ENCODE results near the gene EEF2.

EEF2 gene

DNA sequence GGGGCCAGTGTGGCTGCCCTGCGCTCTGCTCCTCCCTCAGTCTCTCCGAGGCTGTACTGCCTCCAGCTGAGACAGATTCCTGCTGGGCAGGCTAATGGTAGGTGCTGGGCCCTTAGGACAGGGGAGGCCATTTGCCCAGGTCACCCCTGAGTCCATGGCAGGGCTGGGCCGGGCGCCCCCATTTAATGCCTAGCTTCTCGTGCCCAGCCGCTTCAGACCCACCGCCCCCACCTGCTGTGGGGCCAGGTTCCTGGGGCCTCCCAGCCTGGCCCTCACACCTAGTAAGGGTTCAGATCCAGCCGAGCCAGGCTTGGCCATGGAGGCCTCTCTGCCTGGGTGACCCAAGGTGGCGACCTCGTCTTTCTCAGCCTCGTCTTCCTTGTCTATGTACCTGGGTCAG, 40.1 kb upstream of the EEF2 start:
- Histone ChIP-seq H3K9me3 (replicated peaks; ENCODE audit: low read length) (no peaks in the 10 kb centered on the region), H3K27me3 (ENCODE audit: control insufficient read depth, insufficient read depth, low read length) (no peaks in the 10 kb centered on the region), H3K4me2 (ENCODE audit: low read length) (no peak overlapping the region), H3K9ac (ENCODE audit: low read depth, low read length) (no peak overlapping the region), H3K36me3 (ENCODE audit: insufficient read depth, low read length) (peaks cover 22% of the 10 kb centered on the region), H3K4me1 (ENCODE audit: control insufficient read depth, insufficient read depth, low read length) (no peaks in the 10 kb centered on the region), H3K4me3 (ENCODE audit: low read length) (no peak overlapping the region)

DNA sequence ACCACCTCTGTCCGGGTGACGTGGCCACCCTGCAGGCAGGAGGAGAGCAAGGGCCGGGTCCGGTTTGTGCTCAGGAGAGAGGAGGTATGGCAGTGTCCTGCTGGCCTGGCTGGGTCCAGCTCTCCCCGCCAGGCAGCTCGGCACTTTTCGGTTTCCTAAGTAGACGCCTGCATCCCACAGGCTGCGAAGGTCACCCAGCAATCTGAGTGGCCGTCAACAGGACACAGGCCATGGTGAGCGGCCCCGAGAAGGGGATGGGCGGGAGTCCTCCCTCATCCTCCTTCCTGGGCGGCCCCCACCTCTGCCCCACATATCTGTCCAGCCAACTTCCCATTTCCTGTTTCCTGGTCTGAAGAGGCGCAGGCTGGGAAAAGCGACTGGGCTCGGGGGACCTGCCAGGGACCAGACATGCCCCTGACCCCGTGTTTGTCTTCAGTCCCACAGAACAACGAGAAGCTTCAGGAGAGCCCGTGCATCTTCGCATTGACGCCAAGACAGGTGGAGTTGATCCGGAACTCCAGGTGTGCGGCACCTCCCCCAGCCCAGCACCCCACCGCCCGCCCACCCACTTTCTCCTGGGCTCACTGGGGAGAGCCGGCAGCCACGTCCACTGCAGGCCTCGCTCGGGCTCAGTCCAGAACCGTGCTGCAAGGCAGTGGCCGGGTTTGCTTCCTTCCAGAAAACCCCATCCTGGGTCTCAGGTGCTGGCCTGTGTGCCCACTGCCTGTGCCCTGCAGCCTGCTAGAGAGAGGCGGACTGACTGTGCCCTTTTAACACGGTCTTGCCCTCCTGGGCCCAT, 38.5 kb upstream of the EEF2 start:
- H3K27me3 ChIP-seq (ENCODE audit: control insufficient read depth, insufficient read depth, low read length): no peaks in the 10 kb centered on the region
- no peak overlapping the region for H3K4me2 ChIP-seq (ENCODE audit: low read length)
- peaks cover 17% of the 10 kb centered on the region for H3K36me3 ChIP-seq (ENCODE audit: insufficient read depth, low read length)
- H3K4me1 ChIP-seq (ENCODE audit: control insufficient read depth, insufficient read depth, low read length): no peaks in the 10 kb centered on the region
- no peak overlapping the region for H3K9ac ChIP-seq (ENCODE audit: low read depth, low read length)
- H3K9me3 ChIP-seq (replicated peaks; ENCODE audit: low read length): no peaks in the 10 kb centered on the region
- no peak overlapping the region for H3K4me3 ChIP-seq (ENCODE audit: low read length)

DNA sequence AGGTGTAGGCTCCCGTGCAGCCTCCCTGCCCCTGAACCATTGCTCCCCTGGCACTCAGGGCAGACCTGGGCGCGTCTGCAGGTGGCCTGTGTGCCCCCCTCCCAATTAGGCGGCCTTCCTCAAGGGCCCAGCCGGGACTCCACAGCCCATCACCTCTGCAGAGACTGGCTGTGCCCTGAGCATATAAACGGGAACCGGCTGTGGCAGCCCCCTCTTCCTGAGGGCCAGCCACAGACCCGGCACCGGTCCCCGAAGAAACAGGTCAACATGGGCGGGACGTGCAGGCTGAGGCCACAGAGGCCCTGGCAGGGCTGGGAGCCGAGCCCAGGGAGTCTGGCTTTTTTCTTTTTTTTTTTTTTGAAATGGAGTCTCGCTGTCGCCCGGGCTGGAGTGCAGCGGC, 34.3 kb upstream of the EEF2 start:
- Histone ChIP-seq H3K36me3 (ENCODE audit: insufficient read depth, low read length) (peaks cover 21% of the 10 kb centered on the region), H3K4me2 (ENCODE audit: low read length) (no peak overlapping the region), H3K9me3 (replicated peaks; ENCODE audit: low read length) (no peaks in the 10 kb centered on the region), H3K4me1 (ENCODE audit: control insufficient read depth, insufficient read depth, low read length) (no peaks in the 10 kb centered on the region), H3K27me3 (ENCODE audit: control insufficient read depth, insufficient read depth, low read length) (no peaks in the 10 kb centered on the region), H3K9ac (ENCODE audit: low read depth, low read length) (no peak overlapping the region), H3K4me3 (ENCODE audit: low read length) (no peak overlapping the region)

DNA sequence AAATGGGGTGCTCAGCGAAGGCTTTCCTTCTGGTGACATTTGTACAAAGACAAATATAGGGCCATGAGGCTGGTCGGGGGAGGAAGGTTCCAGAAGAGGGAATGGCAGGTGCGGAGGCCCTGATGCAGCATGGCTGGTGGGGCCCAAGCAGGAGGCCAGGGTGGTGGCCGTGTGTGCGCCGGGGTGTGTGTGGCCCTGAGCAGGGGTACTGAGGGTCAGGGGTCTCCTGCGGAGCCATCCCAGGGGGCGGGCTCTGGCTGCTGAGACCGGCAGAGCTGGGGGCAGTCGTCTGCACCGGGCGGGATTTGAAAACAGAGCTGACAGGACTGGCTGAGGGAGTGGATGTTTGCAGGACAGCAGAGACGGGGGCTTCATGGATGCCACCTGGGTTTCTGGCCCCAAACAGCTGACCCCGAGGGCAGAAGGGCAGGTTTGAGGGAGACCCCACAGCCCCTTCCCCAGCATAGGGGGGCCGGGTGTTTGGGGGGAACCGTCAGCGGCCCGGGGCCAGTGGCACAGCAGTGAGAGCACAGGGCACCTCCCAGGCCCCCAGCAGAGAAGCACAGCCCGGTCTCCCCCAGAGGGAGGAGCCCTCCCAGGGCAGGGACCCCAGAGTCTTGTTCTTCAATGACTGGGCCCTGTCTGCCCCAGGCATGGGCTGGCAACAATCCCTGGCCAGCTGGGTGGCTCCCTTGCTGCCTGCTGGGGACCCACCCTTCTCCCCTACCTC, 33.7 kb upstream of the EEF2 start:
- Histone ChIP-seq H3K4me3 (ENCODE audit: low read length) (no peak overlapping the region), H3K4me2 (ENCODE audit: low read length) (no peak overlapping the region), H3K36me3 (ENCODE audit: insufficient read depth, low read length) (peaks cover 21% of the 10 kb centered on the region), H3K4me1 (ENCODE audit: control insufficient read depth, insufficient read depth, low read length) (no peaks in the 10 kb centered on the region), H3K9ac (ENCODE audit: low read depth, low read length) (no peak overlapping the region), H3K27me3 (ENCODE audit: control insufficient read depth, insufficient read depth, low read length) (no peaks in the 10 kb centered on the region), H3K9me3 (replicated peaks; ENCODE audit: low read length) (no peaks in the 10 kb centered on the region)

DNA sequence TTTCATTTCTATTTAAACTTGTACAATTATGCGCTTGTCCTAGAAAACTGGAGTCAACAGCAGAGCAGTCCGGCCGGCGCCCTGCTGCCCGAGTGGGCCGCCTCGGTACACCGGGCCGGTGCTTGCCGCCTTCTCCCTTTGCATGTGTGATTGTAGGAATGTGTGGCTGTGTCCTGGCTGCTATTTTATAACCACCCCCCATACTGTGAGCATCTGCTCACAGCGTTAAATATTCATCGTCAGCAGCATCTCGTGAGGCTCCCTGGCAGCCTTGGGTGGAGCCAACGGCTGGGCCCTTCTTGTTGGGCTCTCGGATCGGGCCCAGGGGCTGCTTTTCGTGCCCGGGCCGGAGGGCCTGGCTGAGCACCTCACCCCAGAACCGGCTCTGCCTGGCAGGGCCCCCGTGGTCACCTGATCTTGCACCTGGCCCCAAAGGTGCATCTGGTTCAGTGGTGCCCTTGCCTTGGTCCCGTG, 32.9 kb upstream of the EEF2 start:
- peaks cover 29% of the 10 kb centered on the region for H3K36me3 ChIP-seq (ENCODE audit: insufficient read depth, low read length)
- no peaks in the 10 kb centered on the region for H3K4me1 ChIP-seq (ENCODE audit: control insufficient read depth, insufficient read depth, low read length)

DNA sequence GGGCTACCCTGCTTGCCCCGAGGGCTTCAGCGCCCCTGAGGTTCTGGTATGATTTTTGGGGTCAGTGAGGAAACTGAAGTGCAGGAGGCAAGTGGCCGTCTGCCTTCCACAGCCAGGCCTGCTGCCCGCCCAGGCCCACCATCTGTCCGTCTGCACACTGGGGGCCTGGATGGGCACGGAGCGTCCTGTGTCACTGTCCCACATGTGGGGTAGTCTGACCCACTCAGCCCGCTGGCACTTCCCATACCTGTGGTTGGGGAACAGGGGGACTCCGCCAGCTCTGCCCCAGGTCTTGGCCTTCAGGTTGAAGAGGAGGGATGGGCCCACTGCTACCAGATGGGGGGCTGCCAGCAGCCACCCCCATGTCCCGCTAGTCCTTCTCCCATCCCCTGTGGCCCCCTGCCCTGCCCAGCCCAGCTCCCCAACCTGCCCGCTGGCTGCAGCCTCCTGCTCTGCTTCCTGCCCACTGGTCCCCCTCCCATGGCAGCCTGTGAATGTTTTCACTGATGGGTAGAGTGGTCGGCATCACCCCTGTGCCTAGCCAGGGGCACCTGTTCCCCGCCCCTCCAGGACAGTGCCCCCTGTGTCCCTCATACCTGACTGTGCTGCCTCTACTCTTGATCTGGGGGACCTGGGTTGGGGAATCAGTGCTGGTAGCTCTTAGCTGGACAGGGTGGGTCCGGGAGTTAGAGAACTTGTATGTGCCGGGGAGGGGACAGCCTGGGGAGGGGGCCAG, 31.8 kb upstream of the EEF2 start:
- Histone ChIP-seq H3K27me3 (ENCODE audit: control insufficient read depth, insufficient read depth, low read length) (no peaks in the 10 kb centered on the region), H3K4me2 (ENCODE audit: low read length) (no peak overlapping the region), H3K36me3 (ENCODE audit: insufficient read depth, low read length) (peaks cover 34% of the 10 kb centered on the region), H3K4me3 (ENCODE audit: low read length) (no peak overlapping the region), H3K4me1 (ENCODE audit: control insufficient read depth, insufficient read depth, low read length) (no peaks in the 10 kb centered on the region), H3K9me3 (replicated peaks; ENCODE audit: low read length) (no peaks in the 10 kb centered on the region), H3K9ac (ENCODE audit: low read depth, low read length) (no peak overlapping the region)

More for the DNA sequence above, 32.9 kb upstream of the EEF2 start:
- H3K4me3 ChIP-seq (ENCODE audit: low read length): no peak overlapping the region
- no peaks in the 10 kb centered on the region for H3K9me3 ChIP-seq (replicated peaks; ENCODE audit: low read length)
- no peak overlapping the region for H3K4me2 ChIP-seq (ENCODE audit: low read length)
- no peaks in the 10 kb centered on the region for H3K27me3 ChIP-seq (ENCODE audit: control insufficient read depth, insufficient read depth, low read length)
- no peak overlapping the region for H3K9ac ChIP-seq (ENCODE audit: low read depth, low read length)

DNA sequence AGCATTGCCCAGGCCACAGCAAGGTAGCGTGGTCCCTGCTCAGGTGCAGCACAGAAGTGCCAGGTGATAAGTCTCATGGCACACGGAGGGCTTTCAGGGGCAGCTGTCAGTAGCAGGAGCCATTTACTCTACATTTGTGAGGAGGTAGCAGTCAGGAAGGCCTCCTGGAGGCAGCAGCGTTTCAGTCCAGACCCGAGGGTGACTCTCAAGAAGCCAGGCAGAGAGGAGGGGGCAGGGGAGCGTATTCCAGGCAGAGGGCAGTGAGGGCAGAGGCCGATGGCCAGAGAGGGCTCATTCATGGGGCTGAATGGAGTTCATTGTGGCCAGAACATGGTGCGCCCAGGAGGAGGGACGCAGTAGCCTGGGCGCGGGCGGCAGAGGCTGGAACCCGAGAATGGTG, 31.2 kb upstream of the EEF2 start:
- no peak overlapping the region for H3K4me2 ChIP-seq (ENCODE audit: low read length)
- H3K9me3 ChIP-seq (replicated peaks; ENCODE audit: low read length): no peaks in the 10 kb centered on the region
- H3K9ac ChIP-seq (ENCODE audit: low read depth, low read length): no peak overlapping the region
- H3K4me3 ChIP-seq (ENCODE audit: low read length): no peak overlapping the region
- peaks cover 34% of the 10 kb centered on the region for H3K36me3 ChIP-seq (ENCODE audit: insufficient read depth, low read length)
- H3K27me3 ChIP-seq (ENCODE audit: control insufficient read depth, insufficient read depth, low read length): no peaks in the 10 kb centered on the region
- H3K4me1 ChIP-seq (ENCODE audit: control insufficient read depth, insufficient read depth, low read length): no peaks in the 10 kb centered on the region

DNA sequence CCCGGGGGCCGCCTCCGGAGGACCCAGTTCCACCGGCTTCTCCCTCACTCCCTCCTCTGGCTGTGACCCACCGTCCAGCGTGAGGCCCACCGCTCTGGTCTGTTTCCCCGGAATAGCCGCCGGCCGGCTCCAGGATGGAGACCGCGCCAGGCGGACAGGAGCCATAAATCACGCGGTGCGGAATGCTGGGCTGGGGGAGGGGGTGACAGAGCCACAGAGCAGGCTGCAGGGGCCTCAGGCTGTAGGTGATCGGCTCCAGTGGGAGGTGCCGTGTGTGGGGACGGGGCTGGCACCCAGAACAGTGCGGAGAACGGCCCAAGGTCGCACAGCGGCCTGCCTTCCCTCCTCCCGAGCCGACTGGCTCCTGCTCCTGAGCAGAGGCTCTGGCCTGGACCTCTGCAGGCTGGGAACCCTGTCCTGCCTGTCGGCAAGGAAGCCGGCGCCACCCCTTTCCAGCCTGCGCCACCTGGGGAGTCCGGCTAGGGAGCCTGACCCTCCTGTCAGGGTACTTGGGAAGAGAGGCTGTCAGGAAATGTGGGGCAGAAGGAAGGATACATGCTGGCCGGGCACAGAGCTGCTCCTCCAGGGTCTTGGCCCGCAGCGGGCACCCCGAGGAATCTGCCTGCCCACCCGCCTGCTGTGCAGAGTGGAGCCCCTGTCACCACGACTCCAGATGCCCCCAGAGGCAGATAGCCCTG, 30.6 kb upstream of the EEF2 start:
- Histone ChIP-seq H3K36me3 (ENCODE audit: insufficient read depth, low read length) (peaks cover 39% of the 10 kb centered on the region), H3K4me3 (ENCODE audit: low read length) (no peak overlapping the region), H3K4me2 (ENCODE audit: low read length) (no peak overlapping the region), H3K9ac (ENCODE audit: low read depth, low read length) (no peak overlapping the region), H3K27me3 (ENCODE audit: control insufficient read depth, insufficient read depth, low read length) (no peaks in the 10 kb centered on the region), H3K9me3 (replicated peaks; ENCODE audit: low read length) (no peaks in the 10 kb centered on the region), H3K4me1 (ENCODE audit: control insufficient read depth, insufficient read depth, low read length) (no peaks in the 10 kb centered on the region)

DNA sequence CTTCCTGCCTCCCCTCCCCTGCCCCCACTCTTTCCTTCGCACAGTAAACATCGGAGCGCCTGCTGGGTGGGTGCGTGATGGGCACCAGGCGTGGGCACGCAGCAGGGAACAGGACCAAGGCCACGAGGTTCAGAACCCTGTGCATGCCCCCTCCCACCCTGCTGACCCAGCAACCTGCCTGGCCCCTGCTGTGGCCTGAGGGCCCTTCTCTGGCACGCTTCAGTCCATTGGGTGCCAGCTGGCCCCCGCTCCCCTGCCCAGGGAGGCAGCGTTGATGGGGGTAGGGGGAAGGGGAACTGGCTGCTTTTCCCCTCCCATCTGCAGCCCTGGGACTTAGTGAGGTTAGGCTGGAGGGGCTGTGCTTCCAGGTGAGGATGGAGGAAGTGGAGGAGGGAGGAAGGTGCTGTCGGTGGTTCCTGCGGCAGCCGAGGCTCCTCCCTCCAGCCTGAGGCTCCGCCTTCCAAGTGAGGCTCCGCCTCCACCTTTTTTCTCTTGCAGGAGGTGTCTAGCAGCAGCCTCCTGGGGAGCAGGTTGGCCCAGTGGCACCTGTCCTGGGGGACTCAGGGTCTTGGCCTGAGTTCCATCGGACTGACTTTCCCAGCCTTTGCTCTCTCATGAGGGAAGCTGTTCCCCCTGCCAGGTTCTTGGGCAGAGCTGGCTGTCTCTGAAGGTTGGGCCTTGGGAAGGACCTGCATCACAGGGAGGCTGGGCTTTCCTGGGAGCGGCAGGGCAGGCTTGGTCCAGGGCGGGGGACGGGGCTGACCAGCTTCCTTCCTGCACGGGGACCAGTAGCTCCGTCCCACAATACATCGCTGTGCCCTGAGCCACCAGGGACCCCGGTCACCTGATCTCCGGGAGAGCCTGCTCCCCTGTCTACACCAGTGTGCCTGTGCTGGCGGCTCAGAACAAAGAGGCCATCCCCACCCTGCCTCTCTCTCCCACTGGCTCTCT, 29.6 kb upstream of the EEF2 start:
- Histone ChIP-seq H3K4me1 (ENCODE audit: control insufficient read depth, insufficient read depth, low read length) (peaks cover 8% of the 10 kb centered on the region), H3K4me3 (ENCODE audit: low read length) (no peak overlapping the region), H3K27me3 (ENCODE audit: control insufficient read depth, insufficient read depth, low read length) (no peaks in the 10 kb centered on the region), H3K36me3 (ENCODE audit: insufficient read depth, low read length) (peaks cover 39% of the 10 kb centered on the region), H3K9ac (ENCODE audit: low read depth, low read length) (no peak overlapping the region), H3K9me3 (replicated peaks; ENCODE audit: low read length) (no peaks in the 10 kb centered on the region), H3K4me2 (ENCODE audit: low read length) (no peak overlapping the region)

DNA sequence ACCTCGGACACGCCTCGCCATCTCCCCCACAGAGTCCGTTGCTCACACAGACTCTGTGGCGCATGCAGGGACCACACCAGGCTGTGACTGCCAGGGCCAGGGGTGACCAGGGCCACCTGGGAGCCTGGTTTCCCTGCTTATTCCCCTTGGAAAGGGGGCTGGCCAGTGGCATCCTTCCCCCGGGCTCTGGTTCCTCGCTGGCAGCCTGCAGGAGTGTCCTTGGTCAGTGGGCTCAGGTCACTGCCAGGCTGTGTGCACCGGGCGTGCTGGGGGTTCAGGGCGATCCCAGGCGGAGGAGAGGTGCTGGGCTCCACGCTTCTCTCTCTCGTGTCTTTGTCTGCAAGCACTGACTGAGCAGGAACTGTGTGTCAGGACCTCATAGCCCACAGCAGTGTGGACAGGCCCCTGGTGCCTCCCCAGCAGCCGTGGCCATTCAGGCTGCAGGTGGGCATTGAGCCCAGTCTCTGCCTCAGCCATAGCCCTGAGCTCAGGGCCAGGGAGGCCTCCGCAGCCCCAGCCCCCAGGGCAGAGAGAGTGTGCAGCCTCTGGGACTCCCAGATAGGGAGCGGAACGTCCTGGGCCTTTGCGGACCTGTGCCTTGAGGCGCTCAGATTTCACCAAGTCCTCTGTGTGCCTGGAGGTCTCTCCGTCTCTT, 28.8 kb upstream of the EEF2 start:
- Histone ChIP-seq H3K9ac (ENCODE audit: low read depth, low read length) (no peak overlapping the region), H3K27me3 (ENCODE audit: control insufficient read depth, insufficient read depth, low read length) (no peaks in the 10 kb centered on the region), H3K9me3 (replicated peaks; ENCODE audit: low read length) (no peaks in the 10 kb centered on the region), H3K4me2 (ENCODE audit: low read length) (no peak overlapping the region), H3K4me3 (ENCODE audit: low read length) (no peak overlapping the region), H3K4me1 (ENCODE audit: control insufficient read depth, insufficient read depth, low read length) (peaks cover 16% of the 10 kb centered on the region), H3K36me3 (ENCODE audit: insufficient read depth, low read length) (peaks cover 39% of the 10 kb centered on the region)

Data from skeletal muscle satellite cell (primary cell).